GM21381 (cell line): Measurements from ENCODE around the gene SKAP1.

Experiments used
- ATAC-seq: cut with Tn5 transposase; IDR thresholded peaks from one replicate; pipeline ENCODE4 v1.9.1; 2021; ENCODE audit warnings: mild to moderate bottlenecking, moderate library complexity; ENCODE audit not compliant: unreplicated experiment

The SKAP1 gene

GRCh38 chr17:48180842-48181629, 249.0 kb downstream of the SKAP1 start:
- no peak for ATAC-seq

- ATAC-seq = no peak
Measured at GRCh38 chr17:48179071-48179945, 250.7 kb downstream of the SKAP1 start.

GRCh38 chr17:48178317-48178716, 251.7 kb downstream of the SKAP1 start:
- no peak for ATAC-seq

GRCh38 chr17:48177816-48178215, 252.2 kb downstream of the SKAP1 start:
- ATAC-seq = no peak

- no peak for ATAC-seq
Measured at GRCh38 chr17:48176471-48176855, 253.6 kb downstream of the SKAP1 start.

GRCh38 chr17:48175692-48176470, 254.1 kb downstream of the SKAP1 start:
- ATAC-seq = no peak

GRCh38 chr17:48174833-48175523, 255.0 kb downstream of the SKAP1 start:
- no peak for ATAC-seq

GRCh38 chr17:48173191-48173984, 256.6 kb downstream of the SKAP1 start:
- ATAC-seq = no peak

GRCh38 chr17:48169926-48170325, 260.1 kb downstream of the SKAP1 start:
- ATAC-seq = no peak

- no peak for ATAC-seq
Measured at GRCh38 chr17:48163809-48164208, 266.2 kb downstream of the SKAP1 start.

GRCh38 chr17:48162946-48163506, 267.0 kb downstream of the SKAP1 start:
- no peak for ATAC-seq

- ATAC-seq = no peak
Measured at GRCh38 chr17:48162306-48162934, 267.6 kb downstream of the SKAP1 start.

GRCh38 chr17:48161127-48161905, 268.7 kb downstream of the SKAP1 start:
- ATAC-seq = no peak

- no peak for ATAC-seq
Measured at GRCh38 chr17:48160177-48161081, 269.6 kb downstream of the SKAP1 start.

- ATAC-seq = no peak
Measured at GRCh38 chr17:48159232-48159631, 270.8 kb downstream of the SKAP1 start.

- ATAC-seq = no peak
Measured at GRCh38 chr17:48155889-48156611, 274.0 kb downstream of the SKAP1 start.
